GM12891 (cell line): ENCODE results near the gene CDH4.

ENCODE experiments used
- DNase-seq: peaks from one replicate; pipeline ENCODE4 v3.0.0; 2011; ENCODE audit warnings: low spot score; ENCODE audit not compliant: insufficient read length
- FAIRE-seq: peaks from 2 replicates; lab custom pipeline; 2011; peaks lifted over from hg19 to GRCh38; lab: Jason Lieb, UNC
- PAX5 ChIP-seq: IDR thresholded peaks from 2 replicates; pipeline ENCODE4 v1.6.1; 2011; ENCODE audit warnings: low read length, moderate library complexity, mild to moderate bottlenecking; ENCODE audit not compliant: insufficient read depth, severe bottlenecking
- POLR2A ChIP-seq: IDR thresholded peaks from 2 replicates; pipeline ENCODE4 v1.6.1; 2011; ENCODE audit warnings: low read depth, low read length, control low read depth
- POLR2AphosphoS5 ChIP-seq: IDR thresholded peaks from 2 replicates; pipeline ENCODE4 v1.6.1; 2011; ENCODE audit warnings: low read depth, low read length, control low read depth
- POU2F2 ChIP-seq: IDR thresholded peaks from 2 replicates; pipeline ENCODE4 v1.6.1; 2011; ENCODE audit warnings: low read depth, mild to moderate bottlenecking, control low read depth, low read length, moderate library complexity
- SPI1 ChIP-seq: IDR thresholded peaks from 2 replicates; pipeline ENCODE4 v1.6.1; 2011; ENCODE audit warnings: low read depth, low read length, control low read depth
- TAF1 ChIP-seq: IDR thresholded peaks from 2 replicates; pipeline ENCODE4 v1.6.1; 2011; ENCODE audit warnings: low read depth, low read length, control low read depth

The CDH4 gene

GRCh38 chr20:61973515-61974356 lies 721.7 kb downstream of the CDH4 start:
- TF ChIP-seq POLR2A: no peak
- no peak for TF ChIP-seq PAX5
- TF ChIP-seq SPI1: no peak
- DNase-seq (no peak), FAIRE-seq (no peak)

GRCh38 chr20:61974357-61974665 lies 722.2 kb downstream of the CDH4 start:
- TF ChIP-seq POU2F2 (no peak), TAF1 (no peak), POLR2A (no peak), POLR2AphosphoS5 (no peak), SPI1 (no peak), PAX5 (no peak)
- no peak for FAIRE-seq
- DNase-seq: no peak

GRCh38 chr20:61975407-61976129 lies 723.5 kb downstream of the CDH4 start:
- FAIRE-seq (no peak), DNase-seq (no peak)
- TF ChIP-seq PAX5: no peak
- no peak for TF ChIP-seq POLR2AphosphoS5
- TF ChIP-seq POU2F2: no peak
- no peak for TF ChIP-seq POLR2A
- TF ChIP-seq TAF1: no peak
- TF ChIP-seq SPI1: no peak

GRCh38 chr20:61976263-61976643 lies 724.2 kb downstream of the CDH4 start:
- no peak for DNase-seq
- no peak for FAIRE-seq
- no peak for TF ChIP-seq POLR2AphosphoS5
- no peak for TF ChIP-seq TAF1
- no peak for TF ChIP-seq SPI1
- TF ChIP-seq POU2F2: no peak
- no peak for TF ChIP-seq POLR2A
- no peak for TF ChIP-seq PAX5

- DNase-seq (no peak), FAIRE-seq (no peak)
- no peak for TF ChIP-seq TAF1
- TF ChIP-seq SPI1: no peak
- TF ChIP-seq POLR2A: no peak
- TF ChIP-seq POLR2AphosphoS5: no peak
- TF ChIP-seq POU2F2: no peak
- TF ChIP-seq PAX5: no peak
Measured at GRCh38 chr20:61976644-61977418, 724.8 kb downstream of the CDH4 start.

GRCh38 chr20:61977419-61977786 lies 725.3 kb downstream of the CDH4 start:
- TF ChIP-seq SPI1: no peak
- no peak for TF ChIP-seq POLR2A
- TF ChIP-seq POLR2AphosphoS5: no peak
- TF ChIP-seq TAF1: no peak
- TF ChIP-seq PAX5: no peak
- no peak for TF ChIP-seq POU2F2

GRCh38 chr20:61978491-61978890 lies 726.4 kb downstream of the CDH4 start:
- FAIRE-seq (no peak), DNase-seq (no peak)
- TF ChIP-seq POLR2AphosphoS5 (no peak), TAF1 (no peak), POLR2A (no peak), PAX5 (no peak), POU2F2 (no peak), SPI1 (no peak)

More at GRCh38 chr20:61977419-61977786, 725.3 kb downstream of the CDH4 start:
- DNase-seq: no peak
- no peak for FAIRE-seq

GRCh38 chr20:61979090-61979489 lies 727.0 kb downstream of the CDH4 start:
- no peak for FAIRE-seq
- DNase-seq: no peak
- no peak for TF ChIP-seq POLR2AphosphoS5
- TF ChIP-seq POLR2A: no peak
- no peak for TF ChIP-seq PAX5
- no peak for TF ChIP-seq SPI1
- no peak for TF ChIP-seq POU2F2
- TF ChIP-seq TAF1: no peak
